Vagina (tissue), 2 donors: ENCODE measurements around the gene EFCAB6.

Experiments used
- POLR2A ChIP-seq, 2 donors: fragments of 450-650 bp; IDR thresholded peaks; one replicate each; pipeline ENCODE4 v1.6.1; 2017; ENCODE audit warnings: antibody characterized with exemption in 2 of 2, mild to moderate bottlenecking in 2 of 2, moderate library complexity in 2 of 2
- POLR2AphosphoS5 ChIP-seq, 2 donors: sonication (generic); formaldehyde crosslinking; IDR thresholded peaks; one replicate each; pipeline ENCODE4 v1.9.0; 2017; ENCODE audit warnings: antibody characterized with exemption in 2 of 2, mild to moderate bottlenecking in 2 of 2, low read depth in 1 of 2; ENCODE audit not compliant: insufficient read depth in 1 of 2

DNA sequence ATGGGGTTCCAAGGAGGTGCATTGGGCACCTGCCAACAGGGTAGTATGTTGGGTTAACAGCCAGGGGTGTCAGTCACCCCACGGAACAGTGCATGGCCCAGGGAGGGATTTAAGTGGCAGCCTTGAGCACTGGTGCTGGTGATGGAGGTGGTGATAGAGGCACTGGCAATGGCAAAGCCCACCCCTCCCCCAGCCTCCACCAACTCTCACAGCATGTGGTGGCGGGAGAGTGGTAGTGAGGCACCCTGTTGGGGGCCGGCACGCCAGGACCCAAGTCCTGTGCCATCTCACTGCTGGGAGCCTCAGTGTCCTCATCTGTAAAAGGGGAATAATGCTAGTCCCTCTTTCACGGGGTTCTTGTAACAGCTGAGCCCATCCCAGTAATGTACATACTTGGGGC, 318.8 kb downstream of the EFCAB6 start:
- TF ChIP-seq POLR2A (IDR thresholded peaks at IDR 0.05) (no peak), POLR2AphosphoS5 (IDR thresholded peaks at IDR 0.05; ENCODE audit: insufficient read depth in 1 of 2, low read depth in 1 of 2) (no peak)
